Left ventricle myocardium inferior (tissue), 1 donor: ENCODE data around the gene SPG21. TPM values are rescaled to one million over a fixed set of nuclear protein-coding genes. Genes with fewer than 3 reads are reported as not detected.

Source experiments
- DNase-seq: peaks from one replicate; pipeline ENCODE4 v3.0.0-alpha.2; 2020
- H3K27ac ChIP-seq: fragments of 200-600 bp; replicated peaks from 2 replicates; pipeline ENCODE4 v1.8.0; 2021
- H3K27me3 ChIP-seq: fragments of 200-600 bp; 2 replicates; pipeline ENCODE4 v1.8.0; 2021; ENCODE audit warnings: low read depth
- H3K36me3 ChIP-seq: fragments of 200-600 bp; 2 replicates; pipeline ENCODE4 v1.8.0; 2021
- H3K4me1 ChIP-seq: fragments of 200-600 bp; 2 replicates; pipeline ENCODE4 v1.8.0; 2021
- H3K4me3 ChIP-seq: fragments of 200-600 bp; 2 replicates; pipeline ENCODE4 v1.8.0; 2021; ENCODE audit warnings: mild to moderate bottlenecking, moderate library complexity
- H3K9me3 ChIP-seq: fragments of 200-600 bp; replicated peaks from 2 replicates; pipeline ENCODE4 v1.8.0; 2021
- intact Hi-C: fragments of 100-400 bp; cut with micrococcal nuclease; formaldehyde crosslinking; loops from one replicate; pipeline ENCODE4 v1.11.0; 2022
- total RNA-seq: library from RNA; stranded (reverse); fragmentation: NEBNext Ultra II Directional; extraction: Animal tissue kit (Norgen Biotek cat#: 25700); gene quantifications from one replicate; pipeline ENCODE4 v1.2.1, GENCODE V29; 2021
- TF ChIP-seq, protein P1 (sequence below): fragments of 200-600 bp; IDR thresholded peaks from 2 replicates; pipeline ENCODE4 v1.8.0; 2021; ENCODE audit warnings: antibody characterized with exemption, mild to moderate bottlenecking, borderline replicate concordance
- donor health status: DM: no; HTN: yes; CAD: no; lungs with severe emphysema.

The SPG21 gene
- total RNA-seq, 1 donor from 2014 or later = 47.2 TPM

DNA sequence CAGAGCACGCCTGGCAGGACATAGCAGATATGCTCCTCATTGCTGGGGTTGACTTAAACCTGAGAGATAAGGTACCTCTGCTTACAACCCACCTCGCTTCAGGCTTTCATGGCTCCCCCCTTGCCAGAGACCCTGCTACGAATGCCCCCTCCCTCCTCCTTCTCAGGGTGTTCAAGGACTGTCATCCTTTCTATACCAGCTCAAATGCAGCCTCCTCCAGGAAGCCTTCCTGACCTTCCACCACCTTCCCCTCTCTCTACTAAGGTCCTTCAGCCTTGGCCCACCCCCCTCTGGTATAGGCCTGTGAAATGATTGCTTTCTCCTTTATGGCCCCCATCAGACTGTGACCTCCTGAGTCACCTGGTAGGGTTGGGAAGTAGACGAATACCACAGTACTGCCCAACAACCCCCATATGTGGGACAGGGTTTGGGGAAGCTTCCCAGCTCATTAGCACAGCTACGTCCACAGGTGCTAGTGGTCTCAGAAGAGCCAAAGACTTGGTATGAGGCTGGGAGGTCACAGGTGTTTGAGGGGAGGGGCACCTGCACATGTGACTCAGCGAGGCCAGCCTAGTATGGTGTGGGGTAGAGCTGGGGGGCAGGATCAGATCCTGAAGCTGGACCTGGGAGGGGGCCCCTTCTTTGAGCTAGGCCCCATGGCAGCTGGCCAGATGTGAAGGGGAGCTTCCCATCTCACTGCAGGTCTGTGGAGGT is 46.0 kb downstream of the SPG21 start:
- intact Hi-C loops = no loop called here

DNA sequence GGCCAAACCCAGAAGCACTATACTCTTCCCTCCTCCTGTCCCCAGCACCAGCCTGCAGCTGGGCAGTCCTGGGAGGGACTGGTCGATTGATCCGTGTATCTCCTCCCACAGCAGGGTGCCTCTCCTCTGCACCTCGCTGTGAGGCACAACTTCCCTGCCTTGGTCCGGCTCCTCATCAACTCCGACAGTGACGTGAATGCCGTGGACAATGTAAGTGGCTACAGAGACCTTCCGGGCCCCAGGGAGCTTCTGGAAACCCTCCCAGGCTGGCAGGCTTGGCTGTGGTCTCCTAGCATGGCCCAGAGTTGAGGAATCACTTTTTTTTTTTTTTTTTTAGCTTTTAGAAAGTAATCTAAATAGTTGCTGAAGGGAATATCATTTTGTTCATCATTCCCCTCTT is 47.4 kb downstream of the SPG21 start:
- TF ChIP-seq, protein P1, sequence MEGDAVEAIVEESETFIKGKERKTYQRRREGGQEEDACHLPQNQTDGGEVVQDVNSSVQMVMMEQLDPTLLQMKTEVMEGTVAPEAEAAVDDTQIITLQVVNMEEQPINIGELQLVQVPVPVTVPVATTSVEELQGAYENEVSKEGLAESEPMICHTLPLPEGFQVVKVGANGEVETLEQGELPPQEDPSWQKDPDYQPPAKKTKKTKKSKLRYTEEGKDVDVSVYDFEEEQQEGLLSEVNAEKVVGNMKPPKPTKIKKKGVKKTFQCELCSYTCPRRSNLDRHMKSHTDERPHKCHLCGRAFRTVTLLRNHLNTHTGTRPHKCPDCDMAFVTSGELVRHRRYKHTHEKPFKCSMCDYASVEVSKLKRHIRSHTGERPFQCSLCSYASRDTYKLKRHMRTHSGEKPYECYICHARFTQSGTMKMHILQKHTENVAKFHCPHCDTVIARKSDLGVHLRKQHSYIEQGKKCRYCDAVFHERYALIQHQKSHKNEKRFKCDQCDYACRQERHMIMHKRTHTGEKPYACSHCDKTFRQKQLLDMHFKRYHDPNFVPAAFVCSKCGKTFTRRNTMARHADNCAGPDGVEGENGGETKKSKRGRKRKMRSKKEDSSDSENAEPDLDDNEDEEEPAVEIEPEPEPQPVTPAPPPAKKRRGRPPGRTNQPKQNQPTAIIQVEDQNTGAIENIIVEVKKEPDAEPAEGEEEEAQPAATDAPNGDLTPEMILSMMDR = no peak
- H3K27me3 ChIP-seq = no peaks in the 10 kb centered on the region

More for the DNA sequence above, 46.0 kb downstream of the SPG21 start:
- DNase-seq = no peak
- no peaks in the 10 kb centered on the region for H3K4me1 ChIP-seq
- TF ChIP-seq, protein P1 = no peak
- no peak overlapping the region for H3K27ac ChIP-seq
- H3K4me3 ChIP-seq = no peak overlapping the region
- no peaks in the 10 kb centered on the region for H3K36me3 ChIP-seq
- no peaks in the 10 kb centered on the region for H3K27me3 ChIP-seq
- H3K9me3 ChIP-seq = no peaks in the 10 kb centered on the region

DNA sequence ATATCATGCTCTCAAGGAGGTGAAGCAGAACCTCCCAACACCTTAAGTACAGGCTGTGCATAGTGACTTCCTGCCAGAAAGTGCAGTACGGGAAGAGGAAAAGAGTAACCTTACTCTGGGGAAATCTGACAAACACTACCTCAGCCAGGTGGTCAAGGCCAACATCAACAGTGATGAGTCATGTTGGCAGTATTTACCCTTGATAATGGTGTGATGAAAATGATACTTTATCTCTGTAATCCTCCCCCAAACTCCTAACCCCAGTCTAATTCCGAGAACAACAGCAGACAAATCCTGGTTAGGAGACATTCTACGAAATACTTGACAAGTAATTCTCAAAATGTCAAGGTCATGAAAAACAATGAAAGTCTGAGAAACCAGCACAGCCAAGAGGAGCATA is 51.5 kb downstream of the SPG21 start:
- TF ChIP-seq, protein P1 = no peak
- no peaks in the 10 kb centered on the region for H3K4me1 ChIP-seq
- intact Hi-C loops = no loop called here
- no peak overlapping the region for H3K4me3 ChIP-seq
- no peaks in the 10 kb centered on the region for H3K27me3 ChIP-seq
- no peak overlapping the region for H3K27ac ChIP-seq
- no peak for DNase-seq
- H3K9me3 ChIP-seq = no peaks in the 10 kb centered on the region
- H3K36me3 ChIP-seq = no peaks in the 10 kb centered on the region

More for the DNA sequence above, 47.4 kb downstream of the SPG21 start:
- no peak for DNase-seq
- H3K36me3 ChIP-seq = no peaks in the 10 kb centered on the region
- intact Hi-C loops = no loop called here
- no peaks in the 10 kb centered on the region for H3K4me1 ChIP-seq
- no peak overlapping the region for H3K4me3 ChIP-seq
- H3K27ac ChIP-seq = no peak overlapping the region
- no peaks in the 10 kb centered on the region for H3K9me3 ChIP-seq

DNA sequence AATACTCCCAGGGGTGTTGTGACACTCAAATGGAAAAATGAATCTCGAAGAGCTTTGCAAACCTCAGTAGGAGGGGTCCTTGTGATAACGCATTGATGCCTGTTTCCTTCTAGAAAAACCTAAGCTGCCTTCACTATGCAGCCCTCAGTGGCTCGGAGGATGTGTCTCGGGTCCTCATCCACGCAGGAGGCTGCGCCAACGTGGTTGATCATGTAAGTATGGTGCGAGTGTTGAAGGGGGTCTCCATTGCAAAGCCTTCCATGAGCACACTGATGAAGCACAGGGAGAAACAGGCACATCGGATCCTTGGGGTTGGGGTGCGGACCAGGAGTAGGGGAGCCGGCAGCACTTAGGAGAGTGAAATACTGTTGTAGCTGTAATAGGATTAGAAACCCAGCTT is 55.7 kb downstream of the SPG21 start:
- no peak for DNase-seq
- H3K9me3 ChIP-seq = no peaks in the 10 kb centered on the region
- TF ChIP-seq, protein P1 = no peak
- H3K4me1 ChIP-seq = peaks cover 1% of the 10 kb centered on the region
- no peaks in the 10 kb centered on the region for H3K27me3 ChIP-seq
- intact Hi-C loops = no loop called here
- H3K4me3 ChIP-seq = no peak overlapping the region
- H3K27ac ChIP-seq = no peak overlapping the region
- H3K36me3 ChIP-seq = no peaks in the 10 kb centered on the region

DNA sequence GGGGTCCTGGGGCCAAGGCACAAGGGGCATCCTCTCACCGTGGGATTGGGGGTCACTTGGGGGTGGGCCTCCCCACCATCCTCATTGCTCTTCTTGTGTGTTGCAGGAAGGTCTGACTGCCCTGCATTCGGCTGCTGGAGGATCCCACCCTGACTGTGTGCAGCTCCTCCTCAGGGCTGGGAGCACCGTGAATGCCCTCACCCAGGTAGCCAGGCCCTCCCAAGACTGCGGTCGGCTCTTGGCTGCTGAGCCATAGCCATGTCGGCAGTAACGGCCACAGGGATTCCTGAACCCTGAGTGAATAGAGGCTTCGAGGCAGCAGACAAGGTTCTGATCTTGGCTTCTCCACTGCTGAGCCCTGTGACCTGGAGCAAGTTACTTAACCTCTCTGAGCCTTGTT is 58.3 kb downstream of the SPG21 start:
- H3K4me1 ChIP-seq = peaks cover 7% of the 10 kb centered on the region
- TF ChIP-seq, protein P1 = no peak
- no peaks in the 10 kb centered on the region for H3K9me3 ChIP-seq
- intact Hi-C loops = no loop called here
- no peak overlapping the region for H3K27ac ChIP-seq
- no peaks in the 10 kb centered on the region for H3K36me3 ChIP-seq
- no peak overlapping the region for H3K4me3 ChIP-seq
- DNase-seq = no peak
- no peaks in the 10 kb centered on the region for H3K27me3 ChIP-seq
